SU-DHL-6 (cell line): Measurements from ENCODE around the gene COL18A1.

ENCODE experiments used
- EZH2phosphoT487 ChIP-seq: fragments of 200-600 bp; sonication (generic), shearing (Covaris generic); conservative IDR thresholded peaks from 2 replicates; pipeline ENCODE4 v1.6.1; 2018; ENCODE audit warnings: mild to moderate bottlenecking, antibody characterized with exemption, low read length, moderate library complexity, mixed read lengths
- TF ChIP-seq, protein P1 (sequence below): fragments of 200-600 bp; sonication (generic); IDR thresholded peaks from one replicate; pipeline ENCODE4 v1.5.1; 2017; ENCODE audit warnings: antibody characterized with exemption, mild to moderate bottlenecking, low read length, moderate library complexity; ENCODE audit not compliant: insufficient read depth, poor library complexity, severe bottlenecking

DNA sequence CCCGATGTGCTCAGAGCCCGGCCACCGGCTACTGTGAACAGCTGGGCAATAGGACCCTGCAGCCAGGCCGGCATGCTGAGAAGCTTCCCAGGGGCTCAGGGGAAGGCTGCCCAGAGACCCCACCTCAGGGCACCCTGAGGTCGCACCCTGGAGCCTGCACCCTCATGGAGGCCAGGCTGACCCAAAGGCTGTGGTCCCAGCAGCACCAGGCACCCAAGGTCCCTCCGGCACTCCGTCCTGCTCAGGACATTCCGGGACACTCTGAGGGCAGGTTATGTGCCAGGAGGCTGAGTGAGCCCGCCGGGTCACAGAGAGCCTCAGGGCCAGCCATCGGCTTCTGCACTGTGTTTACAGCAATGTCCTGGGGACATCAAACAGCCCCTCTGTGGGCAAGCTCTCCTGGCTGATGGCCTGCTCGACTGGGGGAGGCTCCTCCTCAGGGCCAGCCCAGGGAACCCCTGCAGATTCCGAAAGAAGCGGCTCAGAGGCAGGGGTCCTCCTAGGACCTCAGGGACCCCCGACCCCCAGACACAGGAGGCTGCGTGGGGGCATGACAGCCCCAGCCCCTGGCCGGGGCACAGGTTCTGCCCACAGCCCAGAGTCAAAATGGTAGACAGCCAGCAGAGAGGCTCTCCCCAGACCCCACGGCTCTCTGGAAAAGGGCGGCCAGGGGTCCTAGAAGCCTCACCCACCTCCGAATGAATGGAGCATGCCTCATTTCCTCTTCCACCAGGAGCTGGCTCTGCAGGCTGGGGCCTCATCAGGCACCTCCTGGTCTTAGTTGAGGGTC, 129.1 kb downstream of the COL18A1 start:
- TF ChIP-seq, protein P1, sequence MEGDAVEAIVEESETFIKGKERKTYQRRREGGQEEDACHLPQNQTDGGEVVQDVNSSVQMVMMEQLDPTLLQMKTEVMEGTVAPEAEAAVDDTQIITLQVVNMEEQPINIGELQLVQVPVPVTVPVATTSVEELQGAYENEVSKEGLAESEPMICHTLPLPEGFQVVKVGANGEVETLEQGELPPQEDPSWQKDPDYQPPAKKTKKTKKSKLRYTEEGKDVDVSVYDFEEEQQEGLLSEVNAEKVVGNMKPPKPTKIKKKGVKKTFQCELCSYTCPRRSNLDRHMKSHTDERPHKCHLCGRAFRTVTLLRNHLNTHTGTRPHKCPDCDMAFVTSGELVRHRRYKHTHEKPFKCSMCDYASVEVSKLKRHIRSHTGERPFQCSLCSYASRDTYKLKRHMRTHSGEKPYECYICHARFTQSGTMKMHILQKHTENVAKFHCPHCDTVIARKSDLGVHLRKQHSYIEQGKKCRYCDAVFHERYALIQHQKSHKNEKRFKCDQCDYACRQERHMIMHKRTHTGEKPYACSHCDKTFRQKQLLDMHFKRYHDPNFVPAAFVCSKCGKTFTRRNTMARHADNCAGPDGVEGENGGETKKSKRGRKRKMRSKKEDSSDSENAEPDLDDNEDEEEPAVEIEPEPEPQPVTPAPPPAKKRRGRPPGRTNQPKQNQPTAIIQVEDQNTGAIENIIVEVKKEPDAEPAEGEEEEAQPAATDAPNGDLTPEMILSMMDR, result no peak
- no peak for TF ChIP-seq EZH2phosphoT487
